ENCODE results near the gene IL22RA2.

The IL22RA2 gene

DNA sequence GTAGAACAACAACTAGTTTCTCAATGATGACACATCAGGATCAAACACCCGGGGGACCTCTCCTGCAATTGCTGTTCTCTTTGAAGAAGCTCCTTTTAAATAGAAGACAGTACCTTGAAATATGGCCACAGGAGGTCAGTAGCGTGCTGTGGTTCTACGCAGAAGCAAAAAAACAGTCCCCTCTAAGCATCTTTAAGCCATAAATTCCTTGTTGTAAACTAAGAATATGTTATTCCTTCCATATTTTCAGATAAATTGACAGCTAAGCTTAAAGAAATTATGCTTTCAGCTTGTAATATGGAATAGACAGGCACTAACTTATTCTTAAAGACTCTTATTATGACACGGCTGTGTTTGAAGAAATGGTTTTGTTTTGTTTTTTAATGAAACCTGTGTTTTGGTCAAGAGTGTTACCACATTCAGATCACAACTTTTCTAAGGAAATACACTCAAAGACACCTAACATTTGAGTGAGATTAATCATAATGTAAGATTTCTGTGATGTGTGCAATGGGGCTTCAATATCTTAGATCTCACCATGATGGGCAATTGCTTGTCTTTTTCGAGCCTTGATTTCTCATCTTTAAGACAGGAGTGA, 78.9 kb downstream of the IL22RA2 start:
- DNase-seq = peak; percentile 76 to 79

Measured in inflammatory macrophage (primary cell).